Measurements from ENCODE around the gene TUBGCP5.

DNA sequence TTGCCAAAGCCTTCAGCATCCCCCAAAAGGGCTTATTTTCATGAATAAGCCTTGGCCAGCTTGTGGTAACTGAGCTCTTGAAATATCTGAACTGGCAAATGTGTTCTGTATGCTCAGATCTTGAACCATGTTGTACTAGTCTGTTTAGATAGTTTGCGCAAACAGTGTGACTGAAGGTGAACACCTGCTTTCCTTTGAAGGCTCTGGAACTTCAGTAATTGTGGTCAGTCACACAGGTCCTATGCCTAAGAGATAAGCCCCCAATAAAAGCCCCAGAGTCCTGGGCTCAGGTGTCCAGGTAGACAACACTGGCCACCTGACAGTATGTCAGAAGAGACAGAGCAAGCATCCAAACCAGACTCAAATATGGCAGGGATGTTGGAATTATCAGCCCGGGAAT is 5.4 kb downstream of the TUBGCP5 start:
- TF ChIP-seq, protein P1, sequence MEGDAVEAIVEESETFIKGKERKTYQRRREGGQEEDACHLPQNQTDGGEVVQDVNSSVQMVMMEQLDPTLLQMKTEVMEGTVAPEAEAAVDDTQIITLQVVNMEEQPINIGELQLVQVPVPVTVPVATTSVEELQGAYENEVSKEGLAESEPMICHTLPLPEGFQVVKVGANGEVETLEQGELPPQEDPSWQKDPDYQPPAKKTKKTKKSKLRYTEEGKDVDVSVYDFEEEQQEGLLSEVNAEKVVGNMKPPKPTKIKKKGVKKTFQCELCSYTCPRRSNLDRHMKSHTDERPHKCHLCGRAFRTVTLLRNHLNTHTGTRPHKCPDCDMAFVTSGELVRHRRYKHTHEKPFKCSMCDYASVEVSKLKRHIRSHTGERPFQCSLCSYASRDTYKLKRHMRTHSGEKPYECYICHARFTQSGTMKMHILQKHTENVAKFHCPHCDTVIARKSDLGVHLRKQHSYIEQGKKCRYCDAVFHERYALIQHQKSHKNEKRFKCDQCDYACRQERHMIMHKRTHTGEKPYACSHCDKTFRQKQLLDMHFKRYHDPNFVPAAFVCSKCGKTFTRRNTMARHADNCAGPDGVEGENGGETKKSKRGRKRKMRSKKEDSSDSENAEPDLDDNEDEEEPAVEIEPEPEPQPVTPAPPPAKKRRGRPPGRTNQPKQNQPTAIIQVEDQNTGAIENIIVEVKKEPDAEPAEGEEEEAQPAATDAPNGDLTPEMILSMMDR (IDR thresholded peaks at IDR 0.05; ENCODE audit: poor library complexity, severe bottlenecking), result no peak
- no peak for TF ChIP-seq EZH2 (IDR thresholded peaks at IDR 0.05; ENCODE audit: borderline replicate concordance, insufficient read depth, low read length, poor library complexity, severe bottlenecking)
- no peak for TF ChIP-seq POLR2AphosphoS5 (IDR thresholded peaks at IDR 0.05)
- TF ChIP-seq, protein P2, sequence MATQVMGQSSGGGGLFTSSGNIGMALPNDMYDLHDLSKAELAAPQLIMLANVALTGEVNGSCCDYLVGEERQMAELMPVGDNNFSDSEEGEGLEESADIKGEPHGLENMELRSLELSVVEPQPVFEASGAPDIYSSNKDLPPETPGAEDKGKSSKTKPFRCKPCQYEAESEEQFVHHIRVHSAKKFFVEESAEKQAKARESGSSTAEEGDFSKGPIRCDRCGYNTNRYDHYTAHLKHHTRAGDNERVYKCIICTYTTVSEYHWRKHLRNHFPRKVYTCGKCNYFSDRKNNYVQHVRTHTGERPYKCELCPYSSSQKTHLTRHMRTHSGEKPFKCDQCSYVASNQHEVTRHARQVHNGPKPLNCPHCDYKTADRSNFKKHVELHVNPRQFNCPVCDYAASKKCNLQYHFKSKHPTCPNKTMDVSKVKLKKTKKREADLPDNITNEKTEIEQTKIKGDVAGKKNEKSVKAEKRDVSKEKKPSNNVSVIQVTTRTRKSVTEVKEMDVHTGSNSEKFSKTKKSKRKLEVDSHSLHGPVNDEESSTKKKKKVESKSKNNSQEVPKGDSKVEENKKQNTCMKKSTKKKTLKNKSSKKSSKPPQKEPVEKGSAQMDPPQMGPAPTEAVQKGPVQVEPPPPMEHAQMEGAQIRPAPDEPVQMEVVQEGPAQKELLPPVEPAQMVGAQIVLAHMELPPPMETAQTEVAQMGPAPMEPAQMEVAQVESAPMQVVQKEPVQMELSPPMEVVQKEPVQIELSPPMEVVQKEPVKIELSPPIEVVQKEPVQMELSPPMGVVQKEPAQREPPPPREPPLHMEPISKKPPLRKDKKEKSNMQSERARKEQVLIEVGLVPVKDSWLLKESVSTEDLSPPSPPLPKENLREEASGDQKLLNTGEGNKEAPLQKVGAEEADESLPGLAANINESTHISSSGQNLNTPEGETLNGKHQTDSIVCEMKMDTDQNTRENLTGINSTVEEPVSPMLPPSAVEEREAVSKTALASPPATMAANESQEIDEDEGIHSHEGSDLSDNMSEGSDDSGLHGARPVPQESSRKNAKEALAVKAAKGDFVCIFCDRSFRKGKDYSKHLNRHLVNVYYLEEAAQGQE (IDR thresholded peaks at IDR 0.05; ENCODE audit: borderline replicate concordance), result no peak
- no peak for TF ChIP-seq EP300 (conservative IDR thresholded peaks at IDR 0.05; ENCODE audit: poor library complexity, severe bottlenecking)
